Endothelial cell of umbilical vein (primary cell): ENCODE data around the gene ALDH1A2. TPM values are rescaled to one million over a fixed set of nuclear protein-coding genes. Genes with fewer than 3 reads are reported as not detected.
"Not testable (repeated sequence)": the region's sequence is repeated elsewhere in the genome, so short reads cannot be mapped to it uniquely, and the experiment has no call there.

Experiments
- BruUV-seq: library from RNA; stranded (reverse); fragments of 400-500 nt; replicated peaks from 2 replicates; lab custom pipeline; 2021; lab: Mats Ljungman, UMichigan
- CTCF ChIA-PET: fragments of 300-600, 350-600 bp; sonication (Branson Sonifier 250); formaldehyde crosslinking; loops from one replicate; lab custom pipeline; 2021; ENCODE audit warnings: antibody characterized with exemption, inconsistent platforms; lab: Charles Lee
- POLR2A ChIA-PET: fragments of 300-600, 350-600 bp; sonication (Branson Sonifier 250); formaldehyde crosslinking; loops from one replicate; lab custom pipeline; 2021; ENCODE audit warnings: antibody characterized with exemption, inconsistent platforms; lab: Charles Lee
- DNase-seq: peaks from one replicate; pipeline ENCODE4 v3.0.0-alpha.2; 2011; ENCODE audit warnings: low read depth, low spot score
- FAIRE-seq: peaks from 2 replicates; lab custom pipeline; 2011; peaks lifted over from hg19 to GRCh38; lab: Jason Lieb, UNC
- H2AFZ ChIP-seq: 2 replicates; pipeline ENCODE4 v1.6.0; 2012; ENCODE audit warnings: low read depth, low read length, control low read depth, inconsistent platforms
- H3K27ac ChIP-seq: 2 replicates; pipeline ENCODE4 v1.5.1; 2011; ENCODE audit warnings: low read depth, mild to moderate bottlenecking, control low read depth, low read length, moderate library complexity; ENCODE audit not compliant: insufficient read depth
- H3K27me3 ChIP-seq, 2 experiments: 2 replicates each; pipeline versions ENCODE4 v1.6.0 to v1.6.1; 2011; ENCODE audit warnings: low read length in 2 of 2, mixed read lengths in 1 of 2; ENCODE audit not compliant: control insufficient read depth in 2 of 2, insufficient read depth in 2 of 2
- H3K36me3 ChIP-seq, 2 experiments: 2 replicates in 1 of 2; 3 replicates in 1 of 2; pipeline ENCODE4 v1.5.1; 2011; ENCODE audit warnings: low read length in 2 of 2, mild to moderate bottlenecking in 1 of 2, moderate library complexity in 1 of 2; ENCODE audit not compliant: control insufficient read depth in 2 of 2, insufficient read depth in 2 of 2; ENCODE audit errors: extremely low read depth in 1 of 2
- H3K4me1 ChIP-seq: 3 replicates; pipeline ENCODE4 v1.5.1; 2011; ENCODE audit warnings: mild to moderate bottlenecking, low read length; ENCODE audit not compliant: control insufficient read depth, insufficient read depth; ENCODE audit errors: extremely low read depth
- H3K4me2 ChIP-seq: 2 replicates; pipeline ENCODE4 v1.6.1; 2011; ENCODE audit warnings: low read length, control low read depth, mixed read lengths; ENCODE audit not compliant: insufficient read depth
- H3K4me3 ChIP-seq, 3 experiments: fragments of 200-600 bp in 1 of 3; sonication (generic), shearing (Covaris generic) in 1 of 3; replicated peaks in 1 of 3; 2 replicates each; pipeline ENCODE4 v1.5.1; 2011 to 2016; ENCODE audit warnings: control low read depth in 3 of 3, low read length in 3 of 3, mild to moderate bottlenecking in 2 of 3, inconsistent platforms in 1 of 3, low read depth in 1 of 3, moderate library complexity in 1 of 3; ENCODE audit not compliant: insufficient read depth in 1 of 3
- H3K79me2 ChIP-seq: 2 replicates; pipeline ENCODE4 v1.6.0; 2012; ENCODE audit warnings: low read length, inconsistent platforms; ENCODE audit not compliant: control insufficient read depth, insufficient read depth
- H3K9ac ChIP-seq: replicated peaks from 2 replicates; pipeline ENCODE3; 2011; ENCODE audit warnings: low read length, control low read depth; ENCODE audit not compliant: insufficient read depth; ENCODE audit errors: extremely low read depth
- H3K9me1 ChIP-seq: replicated peaks from 3 replicates; pipeline ENCODE4 v1.6.0; 2011; ENCODE audit warnings: mild to moderate bottlenecking, low read length; ENCODE audit not compliant: control insufficient read depth, insufficient read depth; ENCODE audit errors: extremely low read depth
- H3K9me3 ChIP-seq: replicated peaks from 2 replicates; pipeline ENCODE4 v1.5.1; 2012; ENCODE audit warnings: low read length, inconsistent platforms; ENCODE audit not compliant: control insufficient read depth, insufficient read depth
- H4K20me1 ChIP-seq: replicated peaks from 2 replicates; pipeline ENCODE3; 2011; ENCODE audit warnings: mild to moderate bottlenecking, low read length; ENCODE audit not compliant: control insufficient read depth, insufficient read depth; ENCODE audit errors: extremely low read depth
- EZH2 ChIP-seq: IDR thresholded peaks from 2 replicates; pipeline ENCODE4 v1.6.1; 2012; ENCODE audit warnings: borderline replicate concordance, low read depth, mild to moderate bottlenecking, moderate library complexity, low read length, inconsistent platforms; ENCODE audit not compliant: severe bottlenecking
- FOS ChIP-seq: IDR thresholded peaks from 2 replicates; pipeline ENCODE4 v1.6.1; 2011; ENCODE audit warnings: mild to moderate bottlenecking, low read length, moderate library complexity, borderline replicate concordance; ENCODE audit not compliant: insufficient read depth
- MYC ChIP-seq: IDR thresholded peaks from one replicate; pipeline ENCODE4 v1.6.1; 2011; ENCODE audit warnings: mild to moderate bottlenecking, low read depth, low read length
- POLR2AphosphoS5 ChIP-seq: IDR thresholded peaks from 2 replicates; pipeline ENCODE4 v1.6.1; 2012; ENCODE audit warnings: low read depth, mild to moderate bottlenecking, control low read depth, low read length, moderate library complexity; ENCODE audit not compliant: insufficient read depth
- dilution Hi-C: fragments of 300-500 bp; cut with MboI; formaldehyde crosslinking; loops from one replicate; pipeline ENCODE4 v1.15.0; 2019; ENCODE audit warnings: low sequenced_read_pairs; ENCODE audit not compliant: extremely low pct_ligation_motif_present
- intact Hi-C: fragments of 100-400 bp; cut with micrococcal nuclease; formaldehyde crosslinking; loops from one replicate; pipeline ENCODE4 v1.10.0; 2022
- polyA plus RNA-seq, 4 experiments: library from polyadenylated mRNA; depleted of rRNA in 3 of 4; stranded (reverse) in 3 of 4; unstranded in 1 of 4; fragments of >200 nt; gene quantifications; 2 replicates each; pipeline versions ENCODE4 v1.2.1 to v1.2.3, GENCODE V29; 2011 to 2012; ENCODE audit warnings: missing spikeins in 1 of 4
- total RNA-seq: library from RNA; stranded (reverse); gene quantifications from 2 replicates; pipeline ENCODE4 v1.2.3, GENCODE V29; 2021

The ALDH1A2 gene
- total and polyA plus RNA-seq, 2 donors (not counting 3 experiments of a cell fraction or from before 2014, with no cell fraction given) = 16.3 to 34.9 TPM

DNA sequence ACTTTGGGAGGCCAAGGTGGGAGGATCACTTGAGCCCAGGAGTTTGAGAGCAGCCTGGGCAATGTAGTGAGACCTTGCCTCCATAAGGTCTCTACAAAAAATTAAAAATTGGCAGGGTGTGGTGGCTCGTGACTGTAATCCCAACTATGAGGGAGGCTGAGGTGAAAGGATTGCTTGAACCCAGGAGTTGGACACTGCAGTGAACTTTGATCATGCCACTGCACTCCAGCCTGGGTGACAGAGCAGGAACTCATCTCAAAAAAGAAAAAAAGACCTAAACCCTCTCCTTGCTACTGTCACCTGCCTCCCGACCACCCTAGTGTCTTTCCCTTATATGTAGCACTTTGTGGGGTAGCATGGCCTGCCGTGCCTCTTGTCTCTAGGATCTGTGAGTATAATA, 48.9 kb upstream of the ALDH1A2 start:
- BruUV-seq = no TSS peak
- CTCF ChIA-PET = interaction anchor here (1.1 kb wide), 1 partner anchor 68 kb away, joined by 4 read pairs; no protein-coding TSS in a partner anchor
- POLR2A ChIA-PET = no interaction called here
- H3K79me2 ChIP-seq = no peaks in the 10 kb centered on the region
- TF ChIP-seq EZH2 (no peak), FOS (no peak), MYC (no peak), POLR2AphosphoS5 (no peak)
- H3K9ac ChIP-seq = no peak overlapping the region
- no peaks in the 10 kb centered on the region for H3K4me1 ChIP-seq
- intact Hi-C loops (no loop called here), dilution Hi-C loops (no loop called here)
- DNase-seq = no peak
- H2AFZ ChIP-seq = no peak overlapping the region
- no peak overlapping the region for H3K4me2 ChIP-seq
- H3K36me3 ChIP-seq = no peaks in the 10 kb centered on the region
- H3K27ac ChIP-seq = no peak overlapping the region
- FAIRE-seq = no peak
- peaks cover 5 to 6% of the 10 kb centered on the region in 2 experiments for H3K27me3 ChIP-seq
- no peak overlapping the region for H3K4me3 ChIP-seq
- H3K9me3 ChIP-seq = no peaks in the 10 kb centered on the region
- no peaks in the 10 kb centered on the region for H4K20me1 ChIP-seq
- no peaks in the 10 kb centered on the region for H3K9me1 ChIP-seq

DNA sequence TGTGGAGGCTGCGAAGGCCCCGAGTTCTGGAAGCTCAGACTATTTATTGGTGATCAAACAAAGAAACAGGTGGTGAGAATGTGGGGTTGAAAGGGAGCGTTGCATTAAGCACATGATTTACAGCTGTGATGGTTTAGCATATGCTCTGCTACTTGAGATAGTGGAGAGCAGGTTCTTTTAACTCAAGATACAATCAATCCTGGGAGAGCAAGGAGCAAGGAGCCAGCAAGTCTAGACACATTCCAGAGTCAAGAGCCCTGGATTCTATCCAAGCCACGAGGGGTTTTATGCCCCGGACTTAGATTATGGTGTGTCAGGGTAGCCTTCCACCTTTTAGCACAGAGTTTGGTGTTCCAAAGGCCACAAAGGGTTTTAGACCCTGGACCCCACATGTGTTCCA, 47.8 kb upstream of the ALDH1A2 start:
- FAIRE-seq, intact Hi-C loops: not testable (repeated sequence)

More for the DNA sequence above, 47.8 kb upstream of the ALDH1A2 start:
- POLR2A ChIA-PET, BruUV-seq, DNase-seq, H3K36me3 ChIP-seq, H3K79me2 ChIP-seq, dilution Hi-C loops, H3K9me3 ChIP-seq, H4K20me1 ChIP-seq, H2AFZ ChIP-seq, H3K4me1 ChIP-seq, H3K27ac ChIP-seq, H3K9ac ChIP-seq, H3K4me3 ChIP-seq, H3K9me1 ChIP-seq, H3K4me2 ChIP-seq: not testable (repeated sequence)
- peaks cover 12 to 13% of the 10 kb centered on the region in 2 experiments for H3K27me3 ChIP-seq
- CTCF ChIA-PET = interaction anchor here (1.6 kb wide), 1 partner anchor 43 kb away, joined by 4 read pairs; no protein-coding TSS in a partner anchor
